Fibroblast of skin of right biceps (primary cell): Measurements from ENCODE around the gene TVP23C.

ENCODE experiments used
- DNase-seq: peaks from one replicate; pipeline ENCODE4 v3.0.0-alpha.2; 2013

Gene TVP23C

GRCh38 chr17:15494821-15495220 is 68.5 kb downstream of the TVP23C start:
- DNase-seq = no peak

GRCh38 chr17:15493693-15494035 is 69.6 kb downstream of the TVP23C start:
- DNase-seq = no peak

GRCh38 chr17:15492791-15493692 is 70.2 kb downstream of the TVP23C start:
- peak; percentile 16 for DNase-seq

DNA sequence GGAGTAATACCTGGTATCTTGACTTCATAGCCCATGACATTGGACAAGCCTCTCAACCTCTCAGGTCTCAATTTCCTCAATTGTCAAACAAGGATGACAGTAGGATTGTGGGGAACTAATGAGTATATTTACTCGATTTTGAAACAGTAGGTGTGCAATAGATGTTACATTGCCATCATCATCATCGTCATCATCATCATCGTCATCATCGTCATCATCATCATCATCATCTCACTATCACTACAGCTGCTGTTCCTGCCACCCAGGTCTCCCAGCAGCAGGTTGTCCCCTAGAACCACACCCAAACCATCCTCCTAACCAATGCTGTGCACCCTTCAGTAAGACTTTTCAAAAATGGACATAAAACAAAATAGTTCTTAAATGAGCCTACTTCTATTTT is 71.1 kb downstream of the TVP23C start:
- DNase-seq = no peak

GRCh38 chr17:15490634-15491261 is 72.5 kb downstream of the TVP23C start:
- peak; percentile 75 for DNase-seq

- DNase-seq = no peak
These were observed 74.7 kb downstream of the TVP23C start for GRCh38 chr17:15488557-15488956.

DNA sequence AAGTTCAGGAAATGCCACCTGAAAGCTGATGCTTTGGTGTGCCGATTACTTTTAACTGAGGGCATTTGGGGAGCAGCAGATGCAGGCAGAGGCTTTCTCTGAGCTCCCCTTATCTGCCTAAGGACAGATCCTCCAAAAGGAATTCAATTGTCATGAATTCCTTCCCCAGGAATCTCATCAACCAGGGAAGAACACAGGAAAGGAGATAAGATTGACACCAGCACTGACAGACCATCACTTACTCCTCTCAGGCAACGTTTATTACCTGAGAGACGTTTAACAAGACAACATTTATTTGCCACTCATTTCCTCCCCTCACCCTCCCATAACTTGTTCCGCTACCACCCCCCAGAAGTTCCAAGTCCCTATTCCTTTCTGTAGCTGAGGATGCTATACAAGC is 78.2 kb downstream of the TVP23C start:
- no peak for DNase-seq

DNA sequence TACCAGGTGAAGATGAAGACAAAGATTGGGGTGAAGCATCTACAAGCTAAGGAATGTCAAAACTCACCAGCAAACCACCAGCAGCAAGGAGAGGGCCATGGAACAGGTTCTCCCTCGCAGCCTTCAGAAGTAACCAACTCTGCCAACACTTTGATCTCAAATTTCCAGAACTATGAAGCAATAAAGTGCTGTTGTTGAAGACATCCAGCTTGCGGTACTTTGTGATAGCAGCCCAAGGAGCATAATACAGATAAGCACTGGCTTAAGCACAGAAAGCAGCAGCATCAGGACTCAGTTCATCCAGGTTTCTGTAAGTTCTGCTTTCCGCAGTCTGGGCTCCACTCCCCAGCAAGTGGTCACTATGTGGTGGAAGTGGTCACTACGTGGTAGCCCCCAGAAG is 79.9 kb downstream of the TVP23C start:
- DNase-seq = no peak

- no peak for DNase-seq
These were observed 80.8 kb downstream of the TVP23C start for GRCh38 chr17:15482476-15482875.

GRCh38 chr17:15481481-15481880 is 81.8 kb downstream of the TVP23C start:
- no peak for DNase-seq

DNA sequence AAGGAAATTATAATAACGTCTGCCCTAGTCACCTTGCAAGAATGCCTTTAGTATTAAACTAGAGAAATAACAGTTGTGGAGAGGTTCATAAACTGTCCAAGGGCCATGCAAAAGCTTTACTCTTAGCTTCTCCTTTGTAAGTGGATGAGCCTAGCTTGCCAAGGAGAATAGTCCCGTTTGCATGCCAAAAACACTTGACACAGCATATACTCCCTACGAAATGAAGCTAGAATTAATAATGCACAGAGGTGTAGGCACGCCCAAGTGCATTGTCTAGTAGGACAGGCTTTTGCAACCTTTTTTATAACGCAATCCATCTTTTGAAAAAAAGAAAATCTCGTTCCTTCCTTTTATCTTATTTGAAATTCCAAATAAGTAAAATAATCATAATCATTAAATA is 83.1 kb downstream of the TVP23C start:
- DNase-seq = no peak

DNA sequence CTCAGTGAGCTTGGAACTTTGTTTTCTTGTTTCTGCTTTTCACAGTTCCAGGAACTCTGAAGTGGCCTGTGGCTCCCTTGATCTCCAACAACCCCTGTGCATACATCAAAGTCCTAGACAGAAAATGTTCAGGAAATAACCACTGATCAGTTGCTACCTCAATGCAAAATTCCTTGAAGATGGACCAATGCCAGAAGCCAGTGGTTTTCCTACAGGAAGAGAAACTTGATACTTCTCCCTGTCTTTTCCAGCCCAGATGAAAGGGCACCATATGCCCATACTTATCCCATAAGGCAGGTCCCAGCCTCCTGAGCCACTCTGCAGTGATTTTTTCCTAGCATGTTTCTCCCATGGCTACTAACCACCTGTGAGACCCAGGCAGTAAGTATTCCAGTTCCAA is 83.6 kb downstream of the TVP23C start:
- DNase-seq = peak; percentile 62

- DNase-seq = no peak
These were observed 84.4 kb downstream of the TVP23C start for GRCh38 chr17:15478845-15479244.

- peak; percentile 72 for DNase-seq
These were observed 87.5 kb downstream of the TVP23C start for GRCh38 chr17:15475631-15476354.

- no peak for DNase-seq
These were observed 90.4 kb downstream of the TVP23C start for GRCh38 chr17:15472891-15473290.

DNA sequence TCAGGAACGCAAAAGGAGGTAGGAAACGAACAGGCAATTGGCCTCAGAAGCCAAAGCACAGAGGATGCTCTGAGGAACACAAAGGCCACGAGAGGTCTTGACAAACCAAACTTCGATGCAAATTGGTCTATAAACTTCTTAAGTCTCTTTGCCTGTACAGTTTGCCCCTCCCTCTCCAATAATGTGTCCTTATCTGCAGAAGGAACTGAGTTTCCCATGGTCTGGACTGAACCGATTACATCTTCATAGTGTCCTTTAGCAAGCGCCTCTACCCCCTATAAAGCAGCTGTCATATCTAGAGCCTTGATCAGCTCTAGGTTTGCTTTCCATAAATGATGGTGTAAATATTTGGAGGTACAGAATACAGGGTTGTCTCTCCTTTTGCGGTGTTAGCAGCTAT is 92.7 kb downstream of the TVP23C start:
- DNase-seq = no peak

DNA sequence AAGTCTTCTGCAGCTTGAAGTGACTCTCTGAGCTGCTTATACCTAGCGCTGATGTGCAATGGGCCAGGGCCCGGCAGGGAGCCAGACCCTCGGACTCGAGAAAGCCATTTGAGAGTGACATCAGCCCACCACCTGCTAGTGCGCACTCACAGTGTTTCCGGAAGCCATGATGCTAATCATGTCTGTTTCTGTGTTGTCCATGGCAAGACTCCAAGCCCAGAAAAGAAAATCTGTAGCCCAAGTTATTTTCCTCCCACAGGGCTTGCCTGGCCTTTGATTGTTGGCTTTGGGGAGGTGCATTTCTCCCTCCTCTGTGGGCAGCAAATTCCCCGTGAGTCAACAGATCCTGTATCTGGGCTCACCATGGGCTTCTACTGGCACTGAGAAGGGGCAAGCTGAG is 94.0 kb downstream of the TVP23C start:
- peak; percentile 65 for DNase-seq

GRCh38 chr17:15468126-15468525 is 95.2 kb downstream of the TVP23C start:
- no peak for DNase-seq

- no peak for DNase-seq
These were observed 95.7 kb downstream of the TVP23C start, which contains the start of gene CDRT4 for GRCh38 chr17:15467592-15467991. Gene CDRT4, minus strand, starts transcription at chr17:15467621. Its CDS starts 27,383 bp downstream, at chr17:15440238.

- DNase-seq = no peak
These were observed 97.2 kb downstream of the TVP23C start for GRCh38 chr17:15466131-15466530.

- no peak for DNase-seq
These were observed 98.1 kb downstream of the TVP23C start for GRCh38 chr17:15465045-15465701.

DNA sequence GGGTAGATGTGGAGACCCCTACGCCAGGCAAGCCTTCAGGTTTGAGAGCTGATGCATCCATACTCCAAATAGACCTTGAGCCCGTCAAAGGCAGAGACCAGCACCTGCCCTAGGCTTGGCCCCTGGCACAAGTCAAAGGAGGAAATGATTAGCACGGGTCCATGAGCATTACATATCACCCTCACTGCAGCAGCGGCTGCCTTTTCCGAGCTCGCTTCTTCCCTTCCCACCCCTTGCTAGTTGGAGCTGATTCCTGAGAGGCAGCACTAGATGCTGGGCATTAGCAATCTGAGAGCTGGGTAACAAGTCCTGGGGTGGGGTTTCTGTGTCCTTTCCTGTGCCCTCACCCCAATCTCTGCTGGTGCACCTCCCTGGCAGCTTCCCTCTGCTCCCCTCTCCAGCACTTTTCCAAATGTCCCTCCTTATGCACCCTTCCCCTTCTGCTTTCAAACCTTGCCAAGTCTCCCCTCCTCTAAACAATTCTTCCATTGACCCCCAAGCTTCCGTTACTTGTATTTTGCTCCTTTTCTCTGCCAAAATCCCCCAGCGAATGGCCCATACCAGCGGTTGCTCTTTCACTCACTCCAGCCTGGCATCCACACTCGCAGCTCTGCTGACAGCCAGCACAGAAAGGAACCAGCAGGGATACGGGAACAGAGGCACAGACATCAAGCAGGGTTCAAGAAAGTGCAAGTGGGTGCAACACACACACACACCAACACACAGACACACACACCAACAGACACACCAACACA is 98.9 kb downstream of the TVP23C start:
- DNase-seq = no peak
